SK-N-MC (cell line): ENCODE data around the gene SCD5.

ENCODE experiments used
- EZH2 ChIP-seq: fragments of 200-600 bp; sonication (generic); IDR thresholded peaks from one replicate; pipeline ENCODE4 v1.6.1; 2017; ENCODE audit warnings: antibody characterized with exemption
- POLR2AphosphoS5 ChIP-seq: IDR thresholded peaks from 2 replicates; pipeline ENCODE4 v1.6.1; 2012; ENCODE audit warnings: mild to moderate bottlenecking, low read depth, low read length, borderline replicate concordance

- no peak for TF ChIP-seq POLR2AphosphoS5
- no peak for TF ChIP-seq EZH2
Measured at GRCh38 chr4:82780752-82781231, 17.8 kb downstream of the SCD5 start.
